Endothelial cell of umbilical vein (primary cell): ENCODE data around the gene SNU13. TPM values are rescaled to one million over a fixed set of nuclear protein-coding genes. Genes with fewer than 3 reads are reported as not detected.

Source experiments
- BruUV-seq: library from RNA; stranded (reverse); fragments of 400-500 nt; replicated peaks from 2 replicates; lab custom pipeline; 2021; lab: Mats Ljungman, UMichigan
- CTCF ChIA-PET: fragments of 300-600, 350-600 bp; sonication (Branson Sonifier 250); formaldehyde crosslinking; loops from one replicate; lab custom pipeline; 2021; ENCODE audit warnings: antibody characterized with exemption, inconsistent platforms; lab: Charles Lee
- POLR2A ChIA-PET: fragments of 300-600, 350-600 bp; sonication (Branson Sonifier 250); formaldehyde crosslinking; loops from one replicate; lab custom pipeline; 2021; ENCODE audit warnings: antibody characterized with exemption, inconsistent platforms; lab: Charles Lee
- DNase-seq: peaks from one replicate; pipeline ENCODE4 v3.0.0-alpha.2; 2011; ENCODE audit warnings: low read depth, low spot score
- FAIRE-seq: peaks from 2 replicates; lab custom pipeline; 2011; peaks lifted over from hg19 to GRCh38; lab: Jason Lieb, UNC
- H2AFZ ChIP-seq: 2 replicates; pipeline ENCODE4 v1.6.0; 2012; ENCODE audit warnings: low read depth, low read length, control low read depth, inconsistent platforms
- H3K27ac ChIP-seq: 2 replicates; pipeline ENCODE4 v1.5.1; 2011; ENCODE audit warnings: low read depth, mild to moderate bottlenecking, control low read depth, low read length, moderate library complexity; ENCODE audit not compliant: insufficient read depth
- H3K27me3 ChIP-seq, 2 experiments: 2 replicates each; pipeline versions ENCODE4 v1.6.0 to v1.6.1; 2011; ENCODE audit warnings: low read length in 2 of 2, mixed read lengths in 1 of 2; ENCODE audit not compliant: control insufficient read depth in 2 of 2, insufficient read depth in 2 of 2
- H3K36me3 ChIP-seq, 2 experiments: 2 replicates in 1 of 2; 3 replicates in 1 of 2; pipeline ENCODE4 v1.5.1; 2011; ENCODE audit warnings: low read length in 2 of 2, mild to moderate bottlenecking in 1 of 2, moderate library complexity in 1 of 2; ENCODE audit not compliant: control insufficient read depth in 2 of 2, insufficient read depth in 2 of 2; ENCODE audit errors: extremely low read depth in 1 of 2
- H3K4me1 ChIP-seq: 3 replicates; pipeline ENCODE4 v1.5.1; 2011; ENCODE audit warnings: mild to moderate bottlenecking, low read length; ENCODE audit not compliant: control insufficient read depth, insufficient read depth; ENCODE audit errors: extremely low read depth
- H3K4me2 ChIP-seq: 2 replicates; pipeline ENCODE4 v1.6.1; 2011; ENCODE audit warnings: low read length, control low read depth, mixed read lengths; ENCODE audit not compliant: insufficient read depth
- H3K4me3 ChIP-seq, 3 experiments: fragments of 200-600 bp in 1 of 3; sonication (generic), shearing (Covaris generic) in 1 of 3; replicated peaks in 1 of 3; 2 replicates each; pipeline ENCODE4 v1.5.1; 2011 to 2016; ENCODE audit warnings: control low read depth in 3 of 3, low read length in 3 of 3, mild to moderate bottlenecking in 2 of 3, inconsistent platforms in 1 of 3, low read depth in 1 of 3, moderate library complexity in 1 of 3; ENCODE audit not compliant: insufficient read depth in 1 of 3
- H3K79me2 ChIP-seq: 2 replicates; pipeline ENCODE4 v1.6.0; 2012; ENCODE audit warnings: low read length, inconsistent platforms; ENCODE audit not compliant: control insufficient read depth, insufficient read depth
- H3K9ac ChIP-seq: replicated peaks from 2 replicates; pipeline ENCODE3; 2011; ENCODE audit warnings: low read length, control low read depth; ENCODE audit not compliant: insufficient read depth; ENCODE audit errors: extremely low read depth
- H3K9me1 ChIP-seq: replicated peaks from 3 replicates; pipeline ENCODE4 v1.6.0; 2011; ENCODE audit warnings: mild to moderate bottlenecking, low read length; ENCODE audit not compliant: control insufficient read depth, insufficient read depth; ENCODE audit errors: extremely low read depth
- H3K9me3 ChIP-seq: replicated peaks from 2 replicates; pipeline ENCODE4 v1.5.1; 2012; ENCODE audit warnings: low read length, inconsistent platforms; ENCODE audit not compliant: control insufficient read depth, insufficient read depth
- H4K20me1 ChIP-seq: replicated peaks from 2 replicates; pipeline ENCODE3; 2011; ENCODE audit warnings: mild to moderate bottlenecking, low read length; ENCODE audit not compliant: control insufficient read depth, insufficient read depth; ENCODE audit errors: extremely low read depth
- EZH2 ChIP-seq: IDR thresholded peaks from 2 replicates; pipeline ENCODE4 v1.6.1; 2012; ENCODE audit warnings: borderline replicate concordance, low read depth, mild to moderate bottlenecking, moderate library complexity, low read length, inconsistent platforms; ENCODE audit not compliant: severe bottlenecking
- FOS ChIP-seq: IDR thresholded peaks from 2 replicates; pipeline ENCODE4 v1.6.1; 2011; ENCODE audit warnings: mild to moderate bottlenecking, low read length, moderate library complexity, borderline replicate concordance; ENCODE audit not compliant: insufficient read depth
- GATA2 ChIP-seq: IDR thresholded peaks from 2 replicates; pipeline ENCODE4 v1.7.0; 2011; ENCODE audit warnings: low read depth, mild to moderate bottlenecking, moderate library complexity, mixed read lengths, low read length; ENCODE audit not compliant: insufficient read length, insufficient read depth
- MYC ChIP-seq: IDR thresholded peaks from one replicate; pipeline ENCODE4 v1.6.1; 2011; ENCODE audit warnings: mild to moderate bottlenecking, low read depth, low read length
- POLR2A ChIP-seq: IDR thresholded peaks from 2 replicates; pipeline ENCODE4 v1.6.1; 2012; ENCODE audit warnings: low read depth, mild to moderate bottlenecking, control low read depth, low read length
- POLR2AphosphoS5 ChIP-seq: IDR thresholded peaks from 2 replicates; pipeline ENCODE4 v1.6.1; 2012; ENCODE audit warnings: low read depth, mild to moderate bottlenecking, control low read depth, low read length, moderate library complexity; ENCODE audit not compliant: insufficient read depth
- dilution Hi-C: fragments of 300-500 bp; cut with MboI; formaldehyde crosslinking; loops from one replicate; pipeline ENCODE4 v1.15.0; 2019; ENCODE audit warnings: low sequenced_read_pairs; ENCODE audit not compliant: extremely low pct_ligation_motif_present
- intact Hi-C: fragments of 100-400 bp; cut with micrococcal nuclease; formaldehyde crosslinking; loops from one replicate; pipeline ENCODE4 v1.10.0; 2022
- polyA plus RNA-seq, 4 experiments: library from polyadenylated mRNA; depleted of rRNA in 3 of 4; stranded (reverse) in 3 of 4; unstranded in 1 of 4; fragments of >200 nt; gene quantifications; 2 replicates each; pipeline versions ENCODE4 v1.2.1 to v1.2.3, GENCODE V29; 2011 to 2012; ENCODE audit warnings: missing spikeins in 1 of 4
- total RNA-seq: library from RNA; stranded (reverse); gene quantifications from 2 replicates; pipeline ENCODE4 v1.2.3, GENCODE V29; 2021

Gene SNU13
- total and polyA plus RNA-seq, 2 donors (not counting 3 experiments of a cell fraction or from before 2014, with no cell fraction given): 138 to 194 TPM

DNA sequence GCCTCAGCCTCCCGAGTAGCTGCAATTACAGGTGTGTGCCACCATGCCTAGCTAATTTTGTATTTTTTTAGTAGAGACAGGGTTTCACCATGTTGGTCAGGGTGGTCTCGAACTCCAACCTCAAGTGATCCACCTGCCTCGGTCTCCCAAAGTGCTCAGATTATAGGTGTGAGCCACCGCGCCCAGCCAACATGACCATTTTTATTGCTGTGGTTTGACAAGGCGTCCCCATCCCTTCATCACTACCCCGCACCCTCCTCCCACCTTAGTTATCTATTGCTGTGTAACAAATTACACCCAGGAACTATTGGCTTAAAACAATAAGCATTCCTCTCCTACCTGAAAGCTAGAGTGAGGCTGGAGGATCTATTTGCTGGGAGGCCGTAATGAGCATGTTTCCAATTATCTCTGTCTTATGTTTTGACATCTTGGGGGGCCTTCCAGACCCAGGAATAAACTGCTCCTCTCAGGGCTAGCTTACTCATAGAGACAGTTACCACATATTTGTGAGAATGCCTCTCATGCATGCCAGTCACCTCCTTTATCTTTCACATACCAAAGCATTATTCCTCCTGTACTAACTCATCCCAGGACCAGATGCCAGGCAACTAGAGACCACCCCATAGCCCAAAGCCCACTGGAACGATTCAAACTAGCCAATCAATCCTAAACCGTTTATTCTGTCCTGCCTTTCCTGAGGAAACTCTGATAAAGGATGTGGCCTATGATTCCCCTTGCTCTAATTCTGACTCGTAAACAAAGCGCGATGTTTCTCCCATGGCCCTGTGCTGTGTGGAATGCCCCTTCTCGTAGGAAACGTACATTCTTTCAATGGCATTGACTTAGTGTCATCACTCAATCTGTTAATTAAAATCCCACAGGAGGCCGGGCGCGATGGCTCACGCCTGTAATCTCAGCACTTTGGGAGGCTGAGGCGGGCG is 19.4 kb downstream of the SNU13 start:
- Histone ChIP-seq H3K4me2 (no peak overlapping the region), H3K9me3 (no peaks in the 10 kb centered on the region), H3K79me2 (peaks cover 2% of the 10 kb centered on the region), H3K27ac (peak overlapping the region; percentile 38), H2AFZ (no peak overlapping the region), H3K4me3 (no peak overlapping the region), H3K9me1 (no peaks in the 10 kb centered on the region), H4K20me1 (no peaks in the 10 kb centered on the region), H3K36me3 (peaks cover 8 to 15% of the 10 kb centered on the region in 2 experiments), H3K9ac (peak overlapping the region; percentile 22), H3K27me3 (no peaks in the 10 kb centered on the region), H3K4me1 (peaks cover 15% of the 10 kb centered on the region)
- FAIRE-seq (no peak), DNase-seq (peak; percentile 37)
- no TSS peak for BruUV-seq
- dilution Hi-C loops (no loop called here), intact Hi-C loops (loop anchor here (5.0 kb wide), 1 partner anchor 47 kb away; the partner anchor contains the start of genes DESI1 and XRCC6)
- TF ChIP-seq FOS: no peak
- no peak for TF ChIP-seq POLR2A
- TF ChIP-seq MYC: no peak
- no peak for TF ChIP-seq EZH2
- POLR2A ChIA-PET: no interaction called here
- CTCF ChIA-PET: interaction anchor here (1.4 kb wide), 1 partner anchor 272 kb away, joined by 4 read pairs; no protein-coding TSS in a partner anchor

DNA sequence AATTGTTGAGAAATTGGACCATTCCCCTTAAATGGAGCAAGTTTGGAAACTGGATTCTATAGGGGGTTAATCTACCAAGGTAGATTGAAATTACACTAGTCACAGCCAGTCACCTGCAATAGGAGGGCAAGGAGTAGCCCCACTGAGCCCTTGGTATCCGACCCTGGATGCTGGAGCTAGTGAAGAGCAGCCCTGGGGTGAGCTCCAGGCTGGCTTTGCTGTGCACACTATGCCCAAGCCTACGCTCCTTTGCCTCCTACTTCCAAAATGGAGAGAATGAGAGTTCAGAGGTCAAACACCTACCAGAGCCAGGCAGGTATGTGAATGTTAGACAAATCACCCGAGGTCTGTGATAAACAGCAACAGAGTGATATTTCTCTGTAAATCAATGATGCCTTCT is 23.7 kb downstream of the SNU13 start:
- Histone ChIP-seq H3K36me3 (peaks cover 23 to 33% of the 10 kb centered on the region in 2 experiments), H3K9me1 (no peaks in the 10 kb centered on the region), H3K27me3 (no peaks in the 10 kb centered on the region), H3K9me3 (no peaks in the 10 kb centered on the region), H4K20me1 (no peaks in the 10 kb centered on the region), H3K9ac (no peak overlapping the region), H3K4me1 (peaks cover 15% of the 10 kb centered on the region), H3K79me2 (no peaks in the 10 kb centered on the region), H3K4me2 (no peak overlapping the region), H3K27ac (no peak overlapping the region), H3K4me3 (no peak overlapping the region), H2AFZ (no peak overlapping the region)
- no TSS peak for BruUV-seq
- intact Hi-C loops: loop anchor here (5.0 kb wide), 1 partner anchor 43 kb away; the partner anchor contains the start of genes DESI1 and XRCC6
- dilution Hi-C loops: no loop called here
- CTCF ChIA-PET: interaction anchor here (0.6 to 1.5 kb wide), 3 partner anchors 14 to 276 kb away, joined by 3 to 4 read pairs (median 3); no protein-coding TSS in a partner anchor
- FAIRE-seq (no peak), DNase-seq (no peak)
- POLR2A ChIA-PET: no interaction called here
- TF ChIP-seq POLR2AphosphoS5: no peak
- no peak for TF ChIP-seq GATA2
- TF ChIP-seq POLR2A: no peak
- TF ChIP-seq EZH2: no peak
